ENCODE data around the gene ATP4B. TPM values are rescaled to one million over a fixed set of nuclear protein-coding genes. Genes with fewer than 3 reads are reported as not detected.
A peak's percentile ranks its signal among the peaks of the same experiment; 100 is the strongest.
"Not testable (repeated sequence)": the region's sequence is repeated elsewhere in the genome, so short reads cannot be mapped to it uniquely, and the experiment has no call there.

The ATP4B gene
- total and polyA plus RNA-seq, 2 donors (not counting 3 experiments of a cell fraction or from before 2014, with no cell fraction given) = 0.06 TPM; not detected in 1

GRCh38 chr13:113625965-113626721, 31.9 kb downstream of the ATP4B start:
- Histone ChIP-seq H3K4me2 (ENCODE audit: insufficient read depth, low read length) (no peak overlapping the region), H3K27ac (ENCODE audit: insufficient read depth, low read depth, low read length) (no peak overlapping the region), H3K9ac (replicated peaks; ENCODE audit: extremely low read depth, insufficient read depth, low read length) (no peak overlapping the region), H3K9me1 (replicated peaks; ENCODE audit: control insufficient read depth, extremely low read depth, insufficient read depth, low read length) (no peaks in the 10 kb centered on the region), H3K27me3 (ENCODE audit: control insufficient read depth in 2 of 2, insufficient read depth in 2 of 2, low read length in 2 of 2) (no peaks in the 10 kb centered on the region), H3K4me1 (ENCODE audit: control insufficient read depth, extremely low read depth, insufficient read depth, low read length) (peaks cover 7% of the 10 kb centered on the region), H3K36me3 (ENCODE audit: control insufficient read depth in 2 of 2, extremely low read depth in 1 of 2, insufficient read depth in 2 of 2, low read length in 2 of 2) (peaks cover 0 to 10% of the 10 kb centered on the region in 2 experiments), H3K79me2 (ENCODE audit: control insufficient read depth, insufficient read depth, low read length) (peaks cover 64% of the 10 kb centered on the region), H4K20me1 (replicated peaks; ENCODE audit: control insufficient read depth, extremely low read depth, insufficient read depth, low read length) (peaks cover 2% of the 10 kb centered on the region), H3K9me3 (replicated peaks; ENCODE audit: control insufficient read depth, insufficient read depth, low read length) (no peaks in the 10 kb centered on the region), H2AFZ (ENCODE audit: low read depth, low read length) (no peak overlapping the region), H3K4me3 (replicated peaks in 1 of 3; ENCODE audit: insufficient read depth in 1 of 3, low read depth in 1 of 3, low read length in 3 of 3) (no peak overlapping the region)
- BruUV-seq (replicated peaks) = no TSS peak
- DNase-seq (ENCODE audit: low read depth, low spot score) (peak; percentile 25), FAIRE-seq (no peak)
- ChIA-PET POLR2A (no interaction called here), CTCF (interaction anchor here (1.3 kb wide), 1 partner anchor 321 kb away, joined by 3 read pairs; no protein-coding TSS in a partner anchor)
- TF ChIP-seq EZH2 (IDR thresholded peaks at IDR 0.05; ENCODE audit: borderline replicate concordance, low read depth, low read length, severe bottlenecking) (no peak), POLR2A (IDR thresholded peaks at IDR 0.05; ENCODE audit: low read depth, low read length) (no peak), MAX (IDR thresholded peaks at IDR 0.05; ENCODE audit: insufficient read depth, insufficient read length) (no peak), POLR2AphosphoS5 (IDR thresholded peaks at IDR 0.05; ENCODE audit: insufficient read depth, low read depth, low read length) (no peak), FOS (IDR thresholded peaks at IDR 0.05; ENCODE audit: borderline replicate concordance, insufficient read depth, low read length) (no peak), GATA2 (IDR thresholded peaks at IDR 0.05; ENCODE audit: insufficient read depth, insufficient read length, low read depth, low read length) (no peak), MYC (IDR thresholded peaks at IDR 0.05; ENCODE audit: low read depth, low read length) (no peak), CTCF (IDR thresholded peaks at IDR 0.05; ENCODE audit: extremely low read depth in 1 of 2, insufficient read depth in 1 of 2, low read depth in 1 of 2, low read length in 2 of 2) (no peak), JUN (IDR thresholded peaks at IDR 0.05; ENCODE audit: borderline replicate concordance, insufficient read depth, insufficient read length, low read depth) (no peak)
- dilution Hi-C loops (cut with MboI; ENCODE audit: extremely low pct_ligation_motif_present, low sequenced_read_pairs) = no loop called here
- intact Hi-C loops (cut with micrococcal nuclease) = no loop called here

- H4K20me1 ChIP-seq (replicated peaks; ENCODE audit: control insufficient read depth, extremely low read depth, insufficient read depth, low read length); H3K4me1 ChIP-seq (ENCODE audit: control insufficient read depth, extremely low read depth, insufficient read depth, low read length); H3K4me2 ChIP-seq (ENCODE audit: insufficient read depth, low read length); CTCF ChIA-PET; dilution Hi-C loops (cut with MboI; ENCODE audit: extremely low pct_ligation_motif_present, low sequenced_read_pairs); FAIRE-seq; DNase-seq (ENCODE audit: low read depth, low spot score); H3K27ac ChIP-seq (ENCODE audit: insufficient read depth, low read depth, low read length); POLR2A ChIA-PET; H3K4me3 ChIP-seq (replicated peaks in 1 of 3; ENCODE audit: insufficient read depth in 1 of 3, low read depth in 1 of 3, low read length in 3 of 3); H3K9ac ChIP-seq (replicated peaks; ENCODE audit: extremely low read depth, insufficient read depth, low read length); H3K9me1 ChIP-seq (replicated peaks; ENCODE audit: control insufficient read depth, extremely low read depth, insufficient read depth, low read length); H3K9me3 ChIP-seq (replicated peaks; ENCODE audit: control insufficient read depth, insufficient read depth, low read length); H3K27me3 ChIP-seq (ENCODE audit: control insufficient read depth in 2 of 2, insufficient read depth in 2 of 2, low read length in 2 of 2); H2AFZ ChIP-seq (ENCODE audit: low read depth, low read length); intact Hi-C loops (cut with micrococcal nuclease); BruUV-seq (replicated peaks): not testable (repeated sequence)
- peaks cover 0 to 10% of the 10 kb centered on the region in 2 experiments for H3K36me3 ChIP-seq (ENCODE audit: control insufficient read depth in 2 of 2, extremely low read depth in 1 of 2, insufficient read depth in 2 of 2, low read length in 2 of 2)
- peaks cover 62% of the 10 kb centered on the region for H3K79me2 ChIP-seq (ENCODE audit: control insufficient read depth, insufficient read depth, low read length)
These were observed 33.2 kb downstream of the ATP4B start for GRCh38 chr13:113624640-113625304.

All from endothelial cell of umbilical vein (primary cell).